SK-N-SH (cell line): ENCODE measurements around the gene MTF1.

Experiments used
- POLR2AphosphoS5 ChIP-seq: IDR thresholded peaks from 2 replicates; pipeline ENCODE4 v1.6.1; 2012; ENCODE audit warnings: low read depth, low read length
- RAD21 ChIP-seq: IDR thresholded peaks from 2 replicates; pipeline ENCODE4 v1.6.1; 2012; ENCODE audit warnings: mild to moderate bottlenecking, low read length
- SMC3 ChIP-seq: IDR thresholded peaks from 2 replicates; pipeline ENCODE4 v1.6.1; 2012; ENCODE audit warnings: low read depth, low read length, improper control_type of control experiment
- TF ChIP-seq, protein P1 (sequence below): fragments of 200-600 bp; sonication (generic); IDR thresholded peaks from 2 replicates; pipeline ENCODE4 v1.6.1; 2017; ENCODE audit warnings: antibody characterized with exemption, mild to moderate bottlenecking, moderate library complexity
- TF ChIP-seq, protein P2 (sequence below): IDR thresholded peaks from 2 replicates; pipeline ENCODE4 v1.4.0; 2012; ENCODE audit warnings: low read depth

DNA sequence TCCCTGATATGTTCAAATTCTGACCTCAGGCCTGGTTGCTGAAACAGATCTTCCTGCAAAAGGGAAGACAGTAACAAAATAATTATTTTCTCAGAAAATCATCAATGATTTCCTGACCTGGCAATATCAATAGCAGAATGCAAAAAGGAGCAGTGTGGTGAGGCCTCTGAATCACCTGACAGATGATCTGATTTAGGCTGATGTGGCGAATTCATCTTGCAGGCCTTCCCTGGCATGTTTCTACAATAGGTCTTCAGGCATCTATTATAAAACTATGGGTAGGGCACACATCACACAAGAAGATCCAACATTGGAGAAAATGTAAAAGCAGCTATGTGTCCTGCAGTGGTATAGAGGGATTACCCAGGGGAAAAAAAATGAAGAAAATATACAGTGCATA lies 7.1 kb upstream of the MTF1 start:
- TF ChIP-seq, protein P1, sequence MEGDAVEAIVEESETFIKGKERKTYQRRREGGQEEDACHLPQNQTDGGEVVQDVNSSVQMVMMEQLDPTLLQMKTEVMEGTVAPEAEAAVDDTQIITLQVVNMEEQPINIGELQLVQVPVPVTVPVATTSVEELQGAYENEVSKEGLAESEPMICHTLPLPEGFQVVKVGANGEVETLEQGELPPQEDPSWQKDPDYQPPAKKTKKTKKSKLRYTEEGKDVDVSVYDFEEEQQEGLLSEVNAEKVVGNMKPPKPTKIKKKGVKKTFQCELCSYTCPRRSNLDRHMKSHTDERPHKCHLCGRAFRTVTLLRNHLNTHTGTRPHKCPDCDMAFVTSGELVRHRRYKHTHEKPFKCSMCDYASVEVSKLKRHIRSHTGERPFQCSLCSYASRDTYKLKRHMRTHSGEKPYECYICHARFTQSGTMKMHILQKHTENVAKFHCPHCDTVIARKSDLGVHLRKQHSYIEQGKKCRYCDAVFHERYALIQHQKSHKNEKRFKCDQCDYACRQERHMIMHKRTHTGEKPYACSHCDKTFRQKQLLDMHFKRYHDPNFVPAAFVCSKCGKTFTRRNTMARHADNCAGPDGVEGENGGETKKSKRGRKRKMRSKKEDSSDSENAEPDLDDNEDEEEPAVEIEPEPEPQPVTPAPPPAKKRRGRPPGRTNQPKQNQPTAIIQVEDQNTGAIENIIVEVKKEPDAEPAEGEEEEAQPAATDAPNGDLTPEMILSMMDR = no peak
- TF ChIP-seq SMC3 (no peak), RAD21 (no peak), POLR2AphosphoS5 (no peak)
- TF ChIP-seq, protein P2, sequence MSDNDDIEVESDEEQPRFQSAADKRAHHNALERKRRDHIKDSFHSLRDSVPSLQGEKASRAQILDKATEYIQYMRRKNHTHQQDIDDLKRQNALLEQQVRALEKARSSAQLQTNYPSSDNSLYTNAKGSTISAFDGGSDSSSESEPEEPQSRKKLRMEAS = no peak
